HG03280 (cell line): Measurements from ENCODE around the gene HTR6.
"Not testable (repeated sequence)": the region's sequence is repeated elsewhere in the genome, so short reads cannot be mapped to it uniquely, and the experiment has no call there.

ENCODE experiments used
- ATAC-seq: cut with Tn5 transposase; IDR thresholded peaks from one replicate; pipeline ENCODE4 v1.9.1; 2021; ENCODE audit warnings: mild to moderate bottlenecking, moderate library complexity; ENCODE audit not compliant: unreplicated experiment

Gene HTR6

GRCh38 chr1:19664453-19665185 lies at the start of gene HTR6:
Gene HTR6, plus strand, starts transcription at chr1:19664875. Its CDS starts 879 bp downstream, at chr1:19665754.
- ATAC-seq, result no peak

- ATAC-seq, result no peak
Measured at GRCh38 chr1:19615438-19615837, 49.2 kb upstream of the HTR6 start.

GRCh38 chr1:19616489-19616888 lies 48.2 kb upstream of the HTR6 start:
- ATAC-seq, result no peak

GRCh38 chr1:19617376-19617775 lies 47.3 kb upstream of the HTR6 start:
- ATAC-seq, result no peak

- ATAC-seq, result no peak
Measured at GRCh38 chr1:19618428-19618827, 46.2 kb upstream of the HTR6 start.

- no peak for ATAC-seq
Measured at GRCh38 chr1:19619697-19620384, 44.8 kb upstream of the HTR6 start.

- no peak for ATAC-seq
Measured at GRCh38 chr1:19620786-19621185, 43.9 kb upstream of the HTR6 start.

GRCh38 chr1:19621274-19621950 lies 43.3 kb upstream of the HTR6 start:
- ATAC-seq, result no peak

- no peak for ATAC-seq
Measured at GRCh38 chr1:19622204-19622603, 42.5 kb upstream of the HTR6 start.

GRCh38 chr1:19623523-19623922 lies 41.2 kb upstream of the HTR6 start:
- ATAC-seq, result no peak

- ATAC-seq, result no peak
Measured at GRCh38 chr1:19625291-19625937, 39.3 kb upstream of the HTR6 start.

GRCh38 chr1:19628879-19629278 lies 35.8 kb upstream of the HTR6 start:
- no peak for ATAC-seq

- no peak for ATAC-seq
Measured at GRCh38 chr1:19629357-19629756, 35.3 kb upstream of the HTR6 start.

GRCh38 chr1:19630192-19630591 lies 34.5 kb upstream of the HTR6 start:
- ATAC-seq, result not testable (repeated sequence)

GRCh38 chr1:19630720-19631395 lies 33.8 kb upstream of the HTR6 start:
- ATAC-seq, result no peak

- ATAC-seq, result no peak
Measured at GRCh38 chr1:19632211-19632610, 32.5 kb upstream of the HTR6 start.

GRCh38 chr1:19633106-19633505 lies 31.6 kb upstream of the HTR6 start:
- no peak for ATAC-seq

GRCh38 chr1:19635064-19635463 lies 29.6 kb upstream of the HTR6 start:
- ATAC-seq, result not testable (repeated sequence)

GRCh38 chr1:19635646-19636045 lies 29.0 kb upstream of the HTR6 start:
- no peak for ATAC-seq

GRCh38 chr1:19636065-19636464 lies 28.6 kb upstream of the HTR6 start:
- no peak for ATAC-seq

GRCh38 chr1:19636749-19637148 lies 27.9 kb upstream of the HTR6 start:
- ATAC-seq, result not testable (repeated sequence)
